ENCODE data around the gene ATRIP. TPM values are rescaled to one million over a fixed set of nuclear protein-coding genes. Genes with fewer than 3 reads are reported as not detected.

ATRIP gene
- polyA plus RNA-seq, 2 of the 4 experiments (the other 2 are of a cell fraction) = 6.1 to 9.4 TPM

DNA sequence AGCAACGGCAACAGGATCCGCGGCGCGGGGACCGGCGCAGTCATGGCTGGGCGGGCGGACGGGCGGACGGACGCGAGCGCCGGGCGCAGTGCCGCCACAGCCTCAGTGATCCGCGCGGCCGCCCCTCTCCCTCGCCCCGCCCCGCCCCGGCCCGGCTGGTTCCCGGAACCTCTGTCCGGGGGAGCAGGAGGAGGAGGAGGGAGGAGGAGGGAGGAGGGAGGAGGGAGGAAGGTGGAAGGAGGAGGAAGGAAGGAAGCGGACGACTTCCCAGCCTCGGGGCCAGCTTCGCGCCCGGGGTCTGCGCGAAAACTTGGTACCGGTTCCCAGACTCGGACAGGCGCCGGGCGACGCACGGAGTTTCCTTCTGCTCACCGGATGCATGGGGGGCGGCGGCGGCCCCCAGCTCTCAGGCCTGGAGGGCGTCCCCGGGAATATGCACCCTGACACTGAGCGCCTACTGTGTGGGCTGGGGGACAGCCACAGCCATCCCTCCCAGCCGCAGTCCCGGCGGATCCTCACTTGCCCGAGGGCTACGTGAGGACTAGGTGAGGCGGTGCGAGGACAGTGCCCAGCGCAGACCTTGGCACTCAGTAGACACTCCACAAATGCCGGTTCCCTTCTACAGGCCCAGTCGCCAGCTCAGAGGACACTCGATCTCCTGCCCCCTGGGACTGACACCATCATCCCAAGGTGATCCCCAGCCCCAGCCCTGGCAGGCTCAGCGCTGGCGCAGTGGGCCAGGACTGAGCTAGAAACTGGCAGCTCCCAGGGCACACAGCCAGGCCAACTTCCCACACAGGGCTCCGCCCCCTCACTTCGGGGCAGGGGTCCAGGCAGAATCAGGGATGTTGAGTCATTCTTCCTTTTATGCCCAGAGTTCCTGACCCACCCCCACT lies 57.8 kb downstream of the ATRIP start, which contains the start of gene SHISA5:
Gene SHISA5, minus strand, starts transcription at position 124 of the 896 bp plus-strand sequence. Its CDS starts 80 bp downstream, at position 44.
- WGBS (ENCODE audit: missing lambda C conversion rate) = 5% methylated on average over 30 of the region's 66 CpGs
- peak; percentile 51 to 75 for ATAC-seq
- Histone ChIP-seq H3K4me2 (peak within 1 kb of the TSS; percentile 88), H3K9me3 (no peaks in the 10 kb centered on the region), H3K4me1 (peaks cover 32% of the 10 kb centered on the region), H3K4me3 (peak within 1 kb of the TSS; percentile 81), H3K27ac (peak within 1 kb of the TSS; percentile 92 to 96)
- ChIA-PET CTCF (interaction anchor here (1.2 to 1.8 kb wide), 2 partner anchors 31 to 103 kb away, joined by 4 to 6 read pairs; no protein-coding TSS in a partner anchor), POLR2A (interaction anchor here (1.0 kb wide), 1 partner anchor 64 kb away, joined by 5 read pairs; the partner anchor contains the start of genes CCDC51 and TMA7)
- peak in 1 of 2 experiments; percentile 24 for DNase-seq (ENCODE audit: low read depth in 1 of 2, low spot score in 1 of 2)
- TF ChIP-seq JUN (IDR thresholded peaks at IDR 0.05) (peak in 1 of 2 experiments; percentile 28; a peak in 2 of 5 replicates), TFCP2L1 (CRISPR knock-in tag; IDR thresholded peaks at IDR 0.05) (no peak), SMC3 (IDR thresholded peaks at IDR 0.05) (no peak), RAD21 (conservative IDR thresholded peaks at IDR 0.05 in 1 of 2, IDR thresholded peaks at IDR 0.05 in 1 of 2) (no peak), ESRRA (IDR thresholded peaks at IDR 0.05; ENCODE audit: borderline replicate concordance, low read length) (no peak), FOXS1 (CRISPR knock-in tag; IDR thresholded peaks at IDR 0.05) (no peak), POLR2A (IDR thresholded peaks at IDR 0.05; ENCODE audit: low read length) (peak; percentile 56)
- TF ChIP-seq, protein P1, sequence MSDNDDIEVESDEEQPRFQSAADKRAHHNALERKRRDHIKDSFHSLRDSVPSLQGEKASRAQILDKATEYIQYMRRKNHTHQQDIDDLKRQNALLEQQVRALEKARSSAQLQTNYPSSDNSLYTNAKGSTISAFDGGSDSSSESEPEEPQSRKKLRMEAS (IDR thresholded peaks at IDR 0.05) = peak; percentile 43; the same call in 1 of the 2 replicates
- TF ChIP-seq, protein P2, sequence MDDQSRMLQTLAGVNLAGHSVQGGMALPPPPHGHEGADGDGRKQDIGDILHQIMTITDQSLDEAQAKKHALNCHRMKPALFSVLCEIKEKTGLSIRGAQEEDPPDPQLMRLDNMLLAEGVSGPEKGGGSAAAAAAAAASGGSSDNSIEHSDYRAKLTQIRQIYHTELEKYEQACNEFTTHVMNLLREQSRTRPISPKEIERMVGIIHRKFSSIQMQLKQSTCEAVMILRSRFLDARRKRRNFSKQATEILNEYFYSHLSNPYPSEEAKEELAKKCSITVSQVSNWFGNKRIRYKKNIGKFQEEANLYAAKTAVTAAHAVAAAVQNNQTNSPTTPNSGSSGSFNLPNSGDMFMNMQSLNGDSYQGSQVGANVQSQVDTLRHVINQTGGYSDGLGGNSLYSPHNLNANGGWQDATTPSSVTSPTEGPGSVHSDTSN (IDR thresholded peaks at IDR 0.05) = no peak
- no peak for FAIRE-seq

DNA sequence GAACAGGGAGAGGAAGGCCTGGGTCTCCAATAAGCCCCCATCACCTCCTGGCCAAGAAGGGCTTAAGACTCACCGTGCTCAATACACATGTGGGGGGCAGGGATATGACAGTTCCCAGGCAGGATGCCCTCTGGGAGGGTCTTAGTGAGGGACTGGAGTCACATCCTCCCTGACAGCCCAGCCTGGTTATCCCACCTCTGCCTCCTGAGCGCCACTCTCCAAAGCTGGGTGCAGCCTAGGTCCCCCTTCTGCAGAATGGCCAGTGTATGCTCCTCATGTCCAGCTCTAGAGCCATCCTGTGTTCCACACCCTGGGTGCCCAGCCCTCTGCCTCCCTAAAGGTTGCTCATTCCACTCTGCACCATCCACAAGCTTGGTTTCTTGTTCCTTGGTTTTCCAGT lies 58.6 kb downstream of the ATRIP start:
- no peak for TF ChIP-seq CBX8 (IDR thresholded peaks at IDR 0.05)
- TF ChIP-seq ZSCAN20 (CRISPR knock-in tag; IDR thresholded peaks at IDR 0.05) = no peak
- no peak for TF ChIP-seq ESRRA (IDR thresholded peaks at IDR 0.05; ENCODE audit: borderline replicate concordance, low read length)
- no peak for TF ChIP-seq KDM1A (IDR thresholded peaks at IDR 0.05; ENCODE audit: low read depth)
- TF ChIP-seq, protein P1 (IDR thresholded peaks at IDR 0.05) = no peak
- no peak for TF ChIP-seq NPAS2 (CRISPR knock-in tag; IDR thresholded peaks at IDR 0.05; ENCODE audit: borderline replicate concordance)
- no peak for TF ChIP-seq RAD21 (conservative IDR thresholded peaks at IDR 0.05 in 1 of 2, IDR thresholded peaks at IDR 0.05 in 1 of 2)
- TF ChIP-seq, protein P3, sequence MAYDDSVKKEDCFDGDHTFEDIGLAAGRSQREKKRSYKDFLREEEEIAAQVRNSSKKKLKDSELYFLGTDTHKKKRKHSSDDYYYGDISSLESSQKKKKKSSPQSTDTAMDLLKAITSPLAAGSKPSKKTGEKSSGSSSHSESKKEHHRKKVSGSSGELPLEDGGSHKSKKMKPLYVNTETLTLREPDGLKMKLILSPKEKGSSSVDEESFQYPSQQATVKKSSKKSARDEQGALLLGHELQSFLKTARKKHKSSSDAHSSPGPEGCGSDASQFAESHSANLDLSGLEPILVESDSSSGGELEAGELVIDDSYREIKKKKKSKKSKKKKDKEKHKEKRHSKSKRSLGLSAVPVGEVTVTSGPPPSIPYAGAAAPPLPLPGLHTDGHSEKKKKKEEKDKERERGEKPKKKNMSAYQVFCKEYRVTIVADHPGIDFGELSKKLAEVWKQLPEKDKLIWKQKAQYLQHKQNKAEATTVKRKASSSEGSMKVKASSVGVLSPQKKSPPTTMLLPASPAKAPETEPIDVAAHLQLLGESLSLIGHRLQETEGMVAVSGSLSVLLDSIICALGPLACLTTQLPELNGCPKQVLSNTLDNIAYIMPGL (CRISPR knock-in tag; IDR thresholded peaks at IDR 0.05; ENCODE audit: borderline replicate concordance) = no peak
- no peak for TF ChIP-seq HOXB13 (CRISPR knock-in tag; IDR thresholded peaks at IDR 0.05; ENCODE audit: low read depth)
- no peak for TF ChIP-seq ZC3H11A (IDR thresholded peaks at IDR 0.05)
- TF ChIP-seq, protein P4, sequence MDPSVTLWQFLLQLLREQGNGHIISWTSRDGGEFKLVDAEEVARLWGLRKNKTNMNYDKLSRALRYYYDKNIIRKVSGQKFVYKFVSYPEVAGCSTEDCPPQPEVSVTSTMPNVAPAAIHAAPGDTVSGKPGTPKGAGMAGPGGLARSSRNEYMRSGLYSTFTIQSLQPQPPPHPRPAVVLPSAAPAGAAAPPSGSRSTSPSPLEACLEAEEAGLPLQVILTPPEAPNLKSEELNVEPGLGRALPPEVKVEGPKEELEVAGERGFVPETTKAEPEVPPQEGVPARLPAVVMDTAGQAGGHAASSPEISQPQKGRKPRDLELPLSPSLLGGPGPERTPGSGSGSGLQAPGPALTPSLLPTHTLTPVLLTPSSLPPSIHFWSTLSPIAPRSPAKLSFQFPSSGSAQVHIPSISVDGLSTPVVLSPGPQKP (IDR thresholded peaks at IDR 0.05; ENCODE audit: low read depth, low read length) = no peak
- TF ChIP-seq, protein P5, sequence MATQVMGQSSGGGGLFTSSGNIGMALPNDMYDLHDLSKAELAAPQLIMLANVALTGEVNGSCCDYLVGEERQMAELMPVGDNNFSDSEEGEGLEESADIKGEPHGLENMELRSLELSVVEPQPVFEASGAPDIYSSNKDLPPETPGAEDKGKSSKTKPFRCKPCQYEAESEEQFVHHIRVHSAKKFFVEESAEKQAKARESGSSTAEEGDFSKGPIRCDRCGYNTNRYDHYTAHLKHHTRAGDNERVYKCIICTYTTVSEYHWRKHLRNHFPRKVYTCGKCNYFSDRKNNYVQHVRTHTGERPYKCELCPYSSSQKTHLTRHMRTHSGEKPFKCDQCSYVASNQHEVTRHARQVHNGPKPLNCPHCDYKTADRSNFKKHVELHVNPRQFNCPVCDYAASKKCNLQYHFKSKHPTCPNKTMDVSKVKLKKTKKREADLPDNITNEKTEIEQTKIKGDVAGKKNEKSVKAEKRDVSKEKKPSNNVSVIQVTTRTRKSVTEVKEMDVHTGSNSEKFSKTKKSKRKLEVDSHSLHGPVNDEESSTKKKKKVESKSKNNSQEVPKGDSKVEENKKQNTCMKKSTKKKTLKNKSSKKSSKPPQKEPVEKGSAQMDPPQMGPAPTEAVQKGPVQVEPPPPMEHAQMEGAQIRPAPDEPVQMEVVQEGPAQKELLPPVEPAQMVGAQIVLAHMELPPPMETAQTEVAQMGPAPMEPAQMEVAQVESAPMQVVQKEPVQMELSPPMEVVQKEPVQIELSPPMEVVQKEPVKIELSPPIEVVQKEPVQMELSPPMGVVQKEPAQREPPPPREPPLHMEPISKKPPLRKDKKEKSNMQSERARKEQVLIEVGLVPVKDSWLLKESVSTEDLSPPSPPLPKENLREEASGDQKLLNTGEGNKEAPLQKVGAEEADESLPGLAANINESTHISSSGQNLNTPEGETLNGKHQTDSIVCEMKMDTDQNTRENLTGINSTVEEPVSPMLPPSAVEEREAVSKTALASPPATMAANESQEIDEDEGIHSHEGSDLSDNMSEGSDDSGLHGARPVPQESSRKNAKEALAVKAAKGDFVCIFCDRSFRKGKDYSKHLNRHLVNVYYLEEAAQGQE (IDR thresholded peaks at IDR 0.05) = no peak
- TF ChIP-seq ZNF302 (CRISPR knock-in tag; IDR thresholded peaks at IDR 0.05) = no peak
- TF ChIP-seq CBX2 (IDR thresholded peaks at IDR 0.05; ENCODE audit: borderline replicate concordance, low read depth) = no peak
- TF ChIP-seq SMC3 (IDR thresholded peaks at IDR 0.05) = no peak
- ChIA-PET CTCF (interaction anchor here (0.9 to 1.8 kb wide), 3 partner anchors 32 to 104 kb away, joined by 4 to 6 read pairs (median 6); no protein-coding TSS in a partner anchor), POLR2A (no interaction called here)
- Histone ChIP-seq H3K9me3 (no peaks in the 10 kb centered on the region), H3K4me3 (no peak overlapping the region; the same call in 2 of the 3 replicates), H3K4me2 (peak overlapping the region; percentile 88), H3K27ac (peak overlapping the region; percentile 92 to 96; a peak in 4 of 6 replicates), H3K4me1 (peaks cover 32% of the 10 kb centered on the region)
- ATAC-seq (no peak), DNase-seq (ENCODE audit: low read depth in 1 of 2, low spot score in 1 of 2) (no peak), FAIRE-seq (no peak)
- WGBS (ENCODE audit: missing lambda C conversion rate) = 86% methylated on average over 2 of the region's 2 CpGs

All from A549 (cell line).